ENCODE data around the gene CLPTM1L.
A peak's percentile ranks its signal among the peaks of the same experiment; 100 is the strongest.
"Not testable (repeated sequence)": the region's sequence is repeated elsewhere in the genome, so short reads cannot be mapped to it uniquely, and the experiment has no call there.

The CLPTM1L gene

GRCh38 chr5:1312993-1313833 lies 31.7 kb downstream of the CLPTM1L start:
- peak; percentile 45 for DNase-seq

GRCh38 chr5:1312206-1312605 lies 32.7 kb downstream of the CLPTM1L start:
- no peak for DNase-seq

GRCh38 chr5:1311439-1312055 lies 33.4 kb downstream of the CLPTM1L start:
- DNase-seq, result no peak

GRCh38 chr5:1310118-1310517 lies 34.8 kb downstream of the CLPTM1L start:
- DNase-seq, result no peak

- no peak for DNase-seq
These were observed 40.9 kb downstream of the CLPTM1L start for GRCh38 chr5:1304033-1304432.

GRCh38 chr5:1302258-1302657 lies 42.6 kb downstream of the CLPTM1L start:
- no peak for DNase-seq

- DNase-seq, result no peak
These were observed 44.3 kb downstream of the CLPTM1L start for GRCh38 chr5:1300581-1301083.

GRCh38 chr5:1299961-1300360 lies 44.9 kb downstream of the CLPTM1L start:
- DNase-seq, result no peak

- DNase-seq, result no peak
These were observed 45.4 kb downstream of the CLPTM1L start for GRCh38 chr5:1299511-1299850.

GRCh38 chr5:1298723-1299510 lies 46.0 kb downstream of the CLPTM1L start:
- no peak for DNase-seq

GRCh38 chr5:1298067-1298551 lies 46.8 kb downstream of the CLPTM1L start:
- DNase-seq, result no peak

- DNase-seq, result no peak
These were observed 47.7 kb downstream of the CLPTM1L start for GRCh38 chr5:1297243-1297642.

- no peak for DNase-seq
These were observed 49.3 kb downstream of the CLPTM1L start for GRCh38 chr5:1295650-1296037.

- DNase-seq, result peak; percentile 93
These were observed 49.9 kb downstream of the CLPTM1L start, which contains the start of gene TERT for GRCh38 chr5:1294835-1295649. Gene TERT, minus strand, starts transcription at chr5:1295068. Its CDS starts 79 bp downstream, at chr5:1294989.

- peak; percentile 46 for DNase-seq
These were observed 50.6 kb downstream of the CLPTM1L start for GRCh38 chr5:1294206-1294834.

- DNase-seq, result no peak
These were observed 51.3 kb downstream of the CLPTM1L start for GRCh38 chr5:1293416-1294205.

- no peak for DNase-seq
These were observed 52.0 kb downstream of the CLPTM1L start for GRCh38 chr5:1292846-1293415.

- no peak for DNase-seq
These were observed 52.8 kb downstream of the CLPTM1L start for GRCh38 chr5:1292139-1292538.

- no peak for DNase-seq
These were observed 53.3 kb downstream of the CLPTM1L start for GRCh38 chr5:1291611-1292080.

- not testable (repeated sequence) for DNase-seq
These were observed 53.9 kb downstream of the CLPTM1L start for GRCh38 chr5:1290956-1291355.

All from stimulated activated CD4-positive, alpha-beta T cell treated with anti-CD3 and anti-CD28 coated beads, Interleukin-15, amount 100 ng/mL, for 24 hours (primary cell).